ENCODE data around the gene R3HDM4. TPM values are rescaled to one million over a fixed set of nuclear protein-coding genes. Genes with fewer than 3 reads are reported as not detected.

Gene R3HDM4
- total and polyA plus RNA-seq, 4 donors = 14.1 to 72.4 (median 20.2) TPM

GRCh38 chr19:927780-928401, 14.9 kb upstream of the R3HDM4 start:
- H3K27ac ChIP-seq (ENCODE audit: low read depth in 1 of 2, low read length in 2 of 2) = no peak overlapping the region
- H3K36me3 ChIP-seq (ENCODE audit: control insufficient read depth in 4 of 4, insufficient read depth in 3 of 4, low read depth in 1 of 4, low read length in 3 of 4) = no peaks in the 10 kb centered on the region
- H3K27me3 ChIP-seq (ENCODE audit: control insufficient read depth in 4 of 4, insufficient read depth in 4 of 4, low read length in 3 of 4) = no peaks in the 10 kb centered on the region
- peak overlapping the region in 1 of 2 donors; percentile 27 for H3K9ac ChIP-seq (ENCODE audit: low read depth in 1 of 2, low read length in 2 of 2)
- H3K4me3 ChIP-seq (ENCODE audit: low read depth in 1 of 3, low read length in 3 of 3) = no peak overlapping the region
- H3K4me1 ChIP-seq (ENCODE audit: control insufficient read depth in 4 of 4, insufficient read depth in 4 of 4, low read length in 3 of 4) = peaks cover 11 to 39% (median 20%) of the 10 kb centered on the region in 4 donors
- no peaks in the 10 kb centered on the region for H3K9me3 ChIP-seq (ENCODE audit: control insufficient read depth in 4 of 4, low read length in 3 of 4)
- 76% methylated on average over 12 of the region's 12 CpGs for WGBS
- TF ChIP-seq NR2F2 (IDR thresholded peaks at IDR 0.05) (peak; percentile 12), SP1 (IDR thresholded peaks at IDR 0.05) (no peak)
- DNase-seq (ENCODE audit: low spot score) = no peak

GRCh38 chr19:927351-927779, 14.3 kb upstream of the R3HDM4 start:
- H3K9ac ChIP-seq (ENCODE audit: low read depth in 1 of 2, low read length in 2 of 2) = peak overlapping the region in 1 of 2 donors; percentile 27
- peak overlapping the region in 1 of 3 donors; percentile 90 for H3K4me3 ChIP-seq (ENCODE audit: low read depth in 1 of 3, low read length in 3 of 3)
- no peaks in the 10 kb centered on the region for H3K9me3 ChIP-seq (ENCODE audit: control insufficient read depth in 4 of 4, low read length in 3 of 4)
- no peaks in the 10 kb centered on the region for H3K27me3 ChIP-seq (ENCODE audit: control insufficient read depth in 4 of 4, insufficient read depth in 4 of 4, low read length in 3 of 4)
- H3K36me3 ChIP-seq (ENCODE audit: control insufficient read depth in 4 of 4, insufficient read depth in 3 of 4, low read depth in 1 of 4, low read length in 3 of 4) = no peaks in the 10 kb centered on the region
- peak overlapping the region; percentile 42 to 71 for H3K27ac ChIP-seq (ENCODE audit: low read depth in 1 of 2, low read length in 2 of 2)
- peaks cover 11 to 33% (median 20%) of the 10 kb centered on the region in 4 donors for H3K4me1 ChIP-seq (ENCODE audit: control insufficient read depth in 4 of 4, insufficient read depth in 4 of 4, low read length in 3 of 4)
- WGBS = 7% methylated on average over 15 of the region's 15 CpGs
- DNase-seq (ENCODE audit: low spot score) = peak; percentile 72
- TF ChIP-seq RXRA (IDR thresholded peaks at IDR 0.05) (peak in 1 of 2 donors; percentile 23), EGR1 (IDR thresholded peaks at IDR 0.05; ENCODE audit: low read depth in 2 of 2) (no peak)

GRCh38 chr19:926589-927350, 13.8 kb upstream of the R3HDM4 start:
- Histone ChIP-seq H3K9me3 (ENCODE audit: control insufficient read depth in 4 of 4, low read length in 3 of 4) (no peaks in the 10 kb centered on the region), H3K36me3 (ENCODE audit: control insufficient read depth in 4 of 4, insufficient read depth in 3 of 4, low read depth in 1 of 4, low read length in 3 of 4) (no peaks in the 10 kb centered on the region), H3K9ac (ENCODE audit: low read depth in 1 of 2, low read length in 2 of 2) (peak overlapping the region in 1 of 2 donors; percentile 81), H3K27ac (ENCODE audit: low read depth in 1 of 2, low read length in 2 of 2) (peak overlapping the region; percentile 71 to 84), H3K4me3 (ENCODE audit: low read depth in 1 of 3, low read length in 3 of 3) (peak overlapping the region; percentile 81 to 90 (median 82)), H3K4me1 (ENCODE audit: control insufficient read depth in 4 of 4, insufficient read depth in 4 of 4, low read length in 3 of 4) (peaks cover 11 to 28% (median 20%) of the 10 kb centered on the region in 4 donors), H3K27me3 (ENCODE audit: control insufficient read depth in 4 of 4, insufficient read depth in 4 of 4, low read length in 3 of 4) (no peaks in the 10 kb centered on the region)
- TF ChIP-seq HNF4A (conservative IDR thresholded peaks at IDR 0.05) = no peak
- TF ChIP-seq RXRA (IDR thresholded peaks at IDR 0.05) = peak in 1 of 2 donors; percentile 11
- peak; percentile 78 for DNase-seq (ENCODE audit: low spot score)
- under 1% methylated on average over 52 of the region's 52 CpGs for WGBS

GRCh38 chr19:926323-926588, 13.2 kb upstream of the R3HDM4 start:
- TF ChIP-seq HNF4G (IDR thresholded peaks at IDR 0.05) = no peak
- TF ChIP-seq RXRA (IDR thresholded peaks at IDR 0.05) = no peak
- no peak for TF ChIP-seq FOXA1 (IDR thresholded peaks at IDR 0.05)
- TF ChIP-seq JUND (IDR thresholded peaks at IDR 0.05) = no peak
- DNase-seq (ENCODE audit: low spot score) = no peak
- Histone ChIP-seq H3K9ac (ENCODE audit: low read depth in 1 of 2, low read length in 2 of 2) (peak overlapping the region in 1 of 2 donors; percentile 81), H3K4me3 (ENCODE audit: low read depth in 1 of 3, low read length in 3 of 3) (peak overlapping the region; percentile 81 to 90 (median 82)), H3K27me3 (ENCODE audit: control insufficient read depth in 4 of 4, insufficient read depth in 4 of 4, low read length in 3 of 4) (no peaks in the 10 kb centered on the region), H3K4me1 (ENCODE audit: control insufficient read depth in 4 of 4, insufficient read depth in 4 of 4, low read length in 3 of 4) (peaks cover 11 to 28% (median 20%) of the 10 kb centered on the region in 4 donors), H3K9me3 (ENCODE audit: control insufficient read depth in 4 of 4, low read length in 3 of 4) (no peaks in the 10 kb centered on the region), H3K36me3 (ENCODE audit: control insufficient read depth in 4 of 4, insufficient read depth in 3 of 4, low read depth in 1 of 4, low read length in 3 of 4) (no peaks in the 10 kb centered on the region), H3K27ac (ENCODE audit: low read depth in 1 of 2, low read length in 2 of 2) (peak overlapping the region; percentile 71 to 84)
- under 1% methylated on average over 21 of the region's 21 CpGs for WGBS

Data from liver (tissue), 9 donors.